Gastrocnemius medialis (tissue), 4 donors: Measurements from ENCODE around the gene IRF7.

Source experiments
- CTCF ChIP-seq, 5 experiments: fragments of 450-650 bp in 3 of 5; fragments of 200-600 bp in 2 of 5; sonication (generic) in 2 of 5; IDR thresholded peaks in 4 of 5; conservative IDR thresholded peaks in 1 of 5; 1 replicate in 4 of 5; 2 replicates in 1 of 5; pipeline ENCODE4 v1.5.1; 2016 to 2019; ENCODE audit warnings: antibody characterized with exemption in 5 of 5, mild to moderate bottlenecking in 3 of 5, moderate library complexity in 3 of 5
- POLR2A ChIP-seq, 2 donors: fragments of 450-650 bp; IDR thresholded peaks; one replicate each; pipeline ENCODE4 v1.6.1; 2017; ENCODE audit warnings: antibody characterized with exemption in 2 of 2, mild to moderate bottlenecking in 2 of 2, moderate library complexity in 2 of 2

GRCh38 chr11:587978-588380, 27.8 kb downstream of the IRF7 start:
- TF ChIP-seq CTCF (IDR thresholded peaks at IDR 0.05 in 4 of 5, conservative IDR thresholded peaks at IDR 0.05 in 1 of 5) (no peak), POLR2A (IDR thresholded peaks at IDR 0.05) (no peak)
